Gastrocnemius medialis (tissue), 4 donors: Measurements from ENCODE around the gene GPLD1. TPM values are rescaled to one million over a fixed set of nuclear protein-coding genes. Genes with fewer than 3 reads are reported as not detected.
"Not testable (repeated sequence)": the region's sequence is repeated elsewhere in the genome, so short reads cannot be mapped to it uniquely, and the experiment has no call there.

Experiments used
- ATAC-seq, 2 donors: fragments of 150-250 bp; one replicate each; pipeline ENCODE4 v1.9.1; 2016
- DNase-seq, 2 donors: peaks; one replicate each; pipeline ENCODE4 v3.0.0-alpha.2; 2019
- H3K27ac ChIP-seq, 4 donors: fragments of 200-600 bp; sonication (generic); 1 replicate in 1 of 4; 2 replicates in 3 of 4; pipeline ENCODE4 v1.5.1; 2016 to 2018; ENCODE audit warnings: mild to moderate bottlenecking in 2 of 4, moderate library complexity in 1 of 4
- H3K27me3 ChIP-seq, 3 donors: fragments of 200-600 bp; sonication (generic) in 2 of 3; 1 replicate in 1 of 3; 2 replicates in 2 of 3; pipeline versions ENCODE4 v1.5.1 to v1.6.0; 2016 to 2019; ENCODE audit warnings: mild to moderate bottlenecking in 1 of 3, moderate library complexity in 1 of 3
- H3K36me3 ChIP-seq, 2 donors: fragments of 200-600 bp; sonication (generic) in 1 of 2; one replicate each; pipeline ENCODE4 v1.5.1; 2017 to 2018
- H3K4me1 ChIP-seq, 2 donors: fragments of 200-600 bp; sonication (generic) in 1 of 2; one replicate each; pipeline ENCODE4 v1.5.1; 2016 to 2017; ENCODE audit warnings: mild to moderate bottlenecking in 2 of 2
- H3K4me3 ChIP-seq, 4 donors: fragments of 200-600 bp; sonication (generic) in 3 of 4; 1 replicate in 1 of 4; 2 replicates in 3 of 4; pipeline ENCODE4 v1.5.1; 2016 to 2019; ENCODE audit warnings: mild to moderate bottlenecking in 2 of 4
- H3K9me3 ChIP-seq, 3 donors: fragments of 200-600 bp; sonication (generic) in 2 of 3; 1 replicate in 1 of 3; 2 replicates in 2 of 3; pipeline ENCODE4 v1.5.1; 2016 to 2019
- CTCF ChIP-seq, 5 experiments: fragments of 450-650 bp in 3 of 5; fragments of 200-600 bp in 2 of 5; sonication (generic) in 2 of 5; IDR thresholded peaks in 4 of 5; conservative IDR thresholded peaks in 1 of 5; 1 replicate in 4 of 5; 2 replicates in 1 of 5; pipeline ENCODE4 v1.5.1; 2016 to 2019; ENCODE audit warnings: antibody characterized with exemption in 5 of 5, mild to moderate bottlenecking in 3 of 5, moderate library complexity in 3 of 5
- POLR2A ChIP-seq, 2 donors: fragments of 450-650 bp; IDR thresholded peaks; one replicate each; pipeline ENCODE4 v1.6.1; 2017; ENCODE audit warnings: antibody characterized with exemption in 2 of 2, mild to moderate bottlenecking in 2 of 2, moderate library complexity in 2 of 2
- in situ Hi-C, 4 donors: fragments of 200-750 bp; cut with MboI; loops; one replicate each; pipeline versions ENCODE4 v1.15.0 to v1.8.0; 2017; ENCODE audit warnings: low sequenced_read_pairs in 4 of 4
- intact Hi-C: fragments of 100-400 bp; cut with DNase I; formaldehyde crosslinking; loops from one replicate; pipeline ENCODE4 v1.15.1; 2023; ENCODE audit warnings: low total_unique reads
- total RNA-seq, 4 donors: library from RNA; depleted of rRNA; stranded (reverse); fragments of >200 nt; gene quantifications; one replicate each; pipeline versions ENCODE4 v1.1.0 to v1.2.3, GENCODE V29; 2016

GPLD1 gene
- total RNA-seq, 4 donors from 2014 or later = 0.07 to 1.2 (median 0.28) TPM

GRCh38 chr6:24403501-24403824 is 85.9 kb downstream of the GPLD1 start:
- no peak for ATAC-seq

GRCh38 chr6:24402697-24403500 is 86.5 kb downstream of the GPLD1 start, which contains the start of gene MRS2:
Gene MRS2, plus strand, starts transcription at chr6:24402936. Its CDS starts 111 bp downstream, at chr6:24403047.
- intact Hi-C loops (no loop called here), in situ Hi-C loops (loop anchor here in 1 of 4 donors (25.0 kb wide), 1 partner anchor 309 kb away; the partner anchor contains the start of gene C6orf62)
- peak within 1 kb of the TSS; percentile 83 to 98 (median 92) for H3K27ac ChIP-seq

More at GRCh38 chr6:24403501-24403824, 85.9 kb downstream of the GPLD1 start:
- Histone ChIP-seq H3K27ac (peak overlapping the region; percentile 83 to 98 (median 92)), H3K36me3 (peaks cover 0 to 13% of the 10 kb centered on the region in 2 donors), H3K9me3 (no peaks in the 10 kb centered on the region), H3K4me1 (peaks cover 20 to 30% of the 10 kb centered on the region in 2 donors), H3K4me3 (peak overlapping the region; percentile 72 to 97 (median 88)), H3K27me3 (no peaks in the 10 kb centered on the region)
- DNase-seq = no peak
- no peak for TF ChIP-seq CTCF (IDR thresholded peaks at IDR 0.05 in 4 of 5, conservative IDR thresholded peaks at IDR 0.05 in 1 of 5)
- no peak for TF ChIP-seq POLR2A (IDR thresholded peaks at IDR 0.05)
- intact Hi-C loops = no loop called here
- in situ Hi-C loops = loop anchor here in 1 of 4 donors (25.0 kb wide), 1 partner anchor 309 kb away; the partner anchor contains the start of gene C6orf62

DNA sequence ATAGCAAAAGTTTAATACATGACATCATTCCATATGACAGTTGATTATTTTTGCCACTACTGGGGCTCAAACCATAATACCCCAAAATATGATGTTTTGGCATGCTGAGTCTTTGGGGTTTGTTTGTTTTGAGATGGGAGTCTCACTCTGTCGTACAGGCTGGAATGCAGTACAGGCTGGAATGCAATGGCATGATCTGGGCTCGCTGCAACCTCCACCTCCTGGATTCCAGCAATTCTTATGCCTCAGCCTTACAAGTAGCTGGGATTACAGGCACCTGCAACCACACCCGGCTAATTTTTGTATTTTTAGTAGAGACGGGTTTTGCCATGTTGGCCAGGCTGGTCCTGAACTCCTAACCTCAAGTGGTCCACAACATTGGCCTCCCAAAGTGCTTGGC is 87.9 kb downstream of the GPLD1 start:
- no peak for DNase-seq
- TF ChIP-seq POLR2A (IDR thresholded peaks at IDR 0.05) = no peak
- no peak for TF ChIP-seq CTCF (IDR thresholded peaks at IDR 0.05 in 4 of 5, conservative IDR thresholded peaks at IDR 0.05 in 1 of 5)
- in situ Hi-C loops = loop anchor here in 1 of 4 donors (25.0 kb wide), 1 partner anchor 311 kb away; the partner anchor contains the start of gene C6orf62
- Histone ChIP-seq H3K27me3 (no peaks in the 10 kb centered on the region), H3K27ac (no peak overlapping the region), H3K36me3 (peaks cover 0 to 13% of the 10 kb centered on the region in 2 donors), H3K4me1 (peaks cover 14 to 23% of the 10 kb centered on the region in 2 donors), H3K9me3 (peaks cover 0 to 5% (median 0%) of the 10 kb centered on the region in 3 donors), H3K4me3 (no peak overlapping the region)
- intact Hi-C loops = no loop called here
- ATAC-seq = no peak

More at GRCh38 chr6:24402697-24403500, 86.5 kb downstream of the GPLD1 start, which contains the start of gene MRS2:
- no peaks in the 10 kb centered on the region for H3K9me3 ChIP-seq
- ATAC-seq (peak; percentile 95 to 97), DNase-seq (peak; percentile 81 to 89)
- peaks cover 20 to 30% of the 10 kb centered on the region in 2 donors for H3K4me1 ChIP-seq
- no peaks in the 10 kb centered on the region for H3K27me3 ChIP-seq
- H3K36me3 ChIP-seq = peaks cover 0 to 13% of the 10 kb centered on the region in 2 donors
- TF ChIP-seq POLR2A (IDR thresholded peaks at IDR 0.05) = peak; percentile 80 to 90
- no peak for TF ChIP-seq CTCF (IDR thresholded peaks at IDR 0.05 in 4 of 5, conservative IDR thresholded peaks at IDR 0.05 in 1 of 5)
- peak within 1 kb of the TSS; percentile 72 to 97 (median 88) for H3K4me3 ChIP-seq

DNA sequence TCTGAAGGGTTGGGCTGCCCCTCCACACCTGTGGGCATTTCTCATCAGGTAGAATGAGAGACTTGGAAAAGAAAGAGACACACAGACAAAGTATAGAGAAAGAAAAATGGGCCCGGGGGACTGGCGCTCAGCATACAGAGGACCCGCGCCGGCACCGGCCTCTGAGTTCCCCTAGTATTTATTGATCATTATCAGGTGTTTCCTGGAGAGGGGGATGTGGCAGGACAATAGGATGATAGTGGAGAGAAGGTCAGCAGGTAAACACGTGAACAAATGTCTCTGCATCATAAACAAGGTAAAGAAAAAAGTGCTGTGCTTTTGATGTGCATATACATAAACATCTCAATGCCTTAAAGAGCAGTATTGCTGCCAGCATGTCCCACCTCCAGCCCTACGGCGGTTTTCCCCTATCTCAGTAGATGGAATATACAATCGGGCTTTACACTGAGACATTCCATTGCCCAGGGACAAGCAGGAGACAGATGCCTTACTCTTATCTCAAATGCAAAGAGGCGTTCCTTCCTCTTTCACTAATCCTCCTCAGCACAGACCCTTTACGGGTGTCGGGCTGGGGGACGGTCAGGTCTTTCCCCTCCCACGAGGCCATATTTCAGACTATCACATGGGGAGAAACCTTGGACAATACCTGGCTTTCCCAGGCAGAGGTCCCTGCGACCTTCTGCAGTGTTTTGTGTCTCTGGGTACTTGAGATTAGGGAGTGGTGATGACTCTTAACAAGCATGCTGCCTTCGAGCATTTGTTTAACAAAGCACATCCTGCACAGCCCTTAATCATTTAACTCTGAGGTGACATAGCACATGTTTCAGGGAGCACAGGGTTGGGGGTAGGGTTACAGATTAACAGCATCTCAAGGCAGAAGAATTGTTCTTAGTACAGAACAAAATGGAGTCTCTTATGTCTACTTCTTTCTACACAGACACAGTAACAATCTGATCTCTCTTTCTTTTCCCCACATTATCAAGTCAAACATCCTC is 89.0 kb downstream of the GPLD1 start:
- H3K27ac ChIP-seq, H3K9me3 ChIP-seq, H3K4me3 ChIP-seq, ATAC-seq, intact Hi-C loops, H3K27me3 ChIP-seq, DNase-seq, H3K36me3 ChIP-seq: not testable (repeated sequence)
- H3K4me1 ChIP-seq = peaks cover 18 to 27% of the 10 kb centered on the region in 2 donors
- in situ Hi-C loops = loop anchor here in 1 of 4 donors (25.0 kb wide), 1 partner anchor 312 kb away; the partner anchor contains the start of gene C6orf62
